Right atrium auricular region (tissue), 2 donors: ENCODE data around the gene CYP11A1. TPM values are rescaled to one million over a fixed set of nuclear protein-coding genes. Genes with fewer than 3 reads are reported as not detected.
A peak's percentile ranks its signal among the peaks of the same experiment; 100 is the strongest.

Experiments used
- DNase-seq: peaks from one replicate; pipeline ENCODE4 v3.0.0-alpha.2; 2019; ENCODE audit warnings: low spot score
- H3K27ac ChIP-seq, 2 donors: fragments of 200-600 bp; sonication (generic); 1 replicate in 1 of 2; 2 replicates in 1 of 2; pipeline ENCODE4 v1.5.1; 2016 to 2019
- H3K27me3 ChIP-seq, 2 donors: fragments of 200-600 bp; sonication (generic); one replicate each; pipeline versions ENCODE4 v1.5.1 to v1.6.0; 2017 to 2019
- H3K36me3 ChIP-seq: fragments of 200-600 bp; sonication (generic); one replicate; pipeline ENCODE4 v1.5.1; 2016
- H3K4me1 ChIP-seq, 2 donors: fragments of 200-600 bp; sonication (generic); one replicate each; pipeline versions ENCODE4 v1.5.1 to v1.6.0; 2017 to 2019
- H3K4me3 ChIP-seq, 2 donors: fragments of 200-600 bp; sonication (generic); 1 replicate in 1 of 2; 2 replicates in 1 of 2; pipeline ENCODE4 v1.5.1; 2017 to 2019; ENCODE audit warnings: mild to moderate bottlenecking in 1 of 2, moderate library complexity in 1 of 2
- H3K9me3 ChIP-seq, 2 donors: fragments of 200-600 bp; sonication (generic); one replicate each; pipeline ENCODE4 v1.5.1; 2019
- CTCF ChIP-seq, 2 donors: fragments of 200-600 bp; sonication (generic); IDR thresholded peaks; one replicate each; pipeline ENCODE4 v1.5.1; 2019; ENCODE audit warnings: antibody characterized with exemption in 2 of 2
- total RNA-seq, 2 donors: library from RNA; depleted of rRNA; stranded (reverse); fragments of >200 nt; gene quantifications; one replicate each; pipeline ENCODE4 v1.1.0, GENCODE V29; 2016

CYP11A1 gene
- total RNA-seq, 2 donors from 2014 or later = 0.71 to 1.0 TPM

GRCh38 chr15:74377831-74378766, 10.7 kb upstream of the CYP11A1 start:
- Histone ChIP-seq H3K27ac (no peak overlapping the region), H3K4me1 (peaks cover 0 to 19% of the 10 kb centered on the region in 2 donors), H3K27me3 (no peaks in the 10 kb centered on the region), H3K4me3 (no peak overlapping the region), H3K9me3 (no peaks in the 10 kb centered on the region), H3K36me3 (no peaks in the 10 kb centered on the region)
- no peak for DNase-seq
- no peak for TF ChIP-seq CTCF (IDR thresholded peaks at IDR 0.05)

GRCh38 chr15:74376825-74377581, 9.6 kb upstream of the CYP11A1 start:
- H3K9me3 ChIP-seq = no peaks in the 10 kb centered on the region
- no peak for TF ChIP-seq CTCF (IDR thresholded peaks at IDR 0.05)
- H3K4me3 ChIP-seq = no peak overlapping the region
- H3K36me3 ChIP-seq = no peaks in the 10 kb centered on the region
- DNase-seq = no peak
- no peaks in the 10 kb centered on the region for H3K27me3 ChIP-seq
- peaks cover 0 to 19% of the 10 kb centered on the region in 2 donors for H3K4me1 ChIP-seq
- H3K27ac ChIP-seq = no peak overlapping the region

GRCh38 chr15:74376226-74376625, 8.8 kb upstream of the CYP11A1 start:
- peaks cover 0 to 19% of the 10 kb centered on the region in 2 donors for H3K4me1 ChIP-seq
- no peak for DNase-seq
- H3K9me3 ChIP-seq = no peaks in the 10 kb centered on the region
- TF ChIP-seq CTCF (IDR thresholded peaks at IDR 0.05) = no peak
- no peaks in the 10 kb centered on the region for H3K27me3 ChIP-seq
- no peak overlapping the region for H3K27ac ChIP-seq
- no peak overlapping the region for H3K4me3 ChIP-seq
- no peaks in the 10 kb centered on the region for H3K36me3 ChIP-seq

GRCh38 chr15:74375303-74375693, 7.9 kb upstream of the CYP11A1 start:
- peaks cover 0 to 19% of the 10 kb centered on the region in 2 donors for H3K4me1 ChIP-seq
- peak; percentile 89 for DNase-seq
- H3K27me3 ChIP-seq = no peaks in the 10 kb centered on the region
- TF ChIP-seq CTCF (IDR thresholded peaks at IDR 0.05) = peak; percentile 75 to 88
- no peaks in the 10 kb centered on the region for H3K9me3 ChIP-seq
- H3K36me3 ChIP-seq = no peaks in the 10 kb centered on the region
- no peak overlapping the region for H3K4me3 ChIP-seq
- no peak overlapping the region for H3K27ac ChIP-seq

GRCh38 chr15:74374648-74375302, 7.3 kb upstream of the CYP11A1 start:
- no peak overlapping the region for H3K27ac ChIP-seq
- TF ChIP-seq CTCF (IDR thresholded peaks at IDR 0.05) = no peak
- no peak for DNase-seq
- H3K9me3 ChIP-seq = no peaks in the 10 kb centered on the region
- no peaks in the 10 kb centered on the region for H3K36me3 ChIP-seq
- H3K4me3 ChIP-seq = peak overlapping the region in 1 of 2 donors; percentile 70
- no peaks in the 10 kb centered on the region for H3K27me3 ChIP-seq
- H3K4me1 ChIP-seq = peaks cover 0 to 19% of the 10 kb centered on the region in 2 donors
